Ovary (tissue), 9 donors: Measurements from ENCODE around the gene TMEM140. TPM values are rescaled to one million over a fixed set of nuclear protein-coding genes. Genes with fewer than 3 reads are reported as not detected.

Source experiments
- DNase-seq, 5 donors: peaks; one replicate each; pipeline ENCODE4 v3.0.0-alpha.2; 2019 to 2020
- H3K27ac ChIP-seq, 2 donors: fragments of 200-600 bp; one replicate each; pipeline versions ENCODE4 v1.5.1 to v1.8.0; 2019 to 2022
- H3K27me3 ChIP-seq: fragments of 200-600 bp; one replicate; pipeline ENCODE4 v1.8.0; 2022
- H3K36me3 ChIP-seq: fragments of 200-600 bp; sonication (generic); one replicate; pipeline ENCODE4 v1.5.1; 2019
- H3K4me1 ChIP-seq: one replicate; pipeline ENCODE4 v1.8.1; 2013; ENCODE audit warnings: mild to moderate bottlenecking, moderate library complexity; ENCODE audit not compliant: insufficient read depth
- H3K4me3 ChIP-seq: fragments of 200-600 bp; sonication (generic); one replicate; pipeline ENCODE4 v1.5.1; 2017
- H3K9me3 ChIP-seq, 2 donors: fragments of 200-600 bp in 1 of 2; sonication (generic) in 1 of 2; one replicate each; pipeline versions ENCODE4 v1.5.1 to v1.8.1; 2013 to 2019; ENCODE audit warnings: mild to moderate bottlenecking in 1 of 2, moderate library complexity in 1 of 2
- CTCF ChIP-seq, 3 donors: fragments of 450-650 bp in 2 of 3; fragments of 200-600 bp in 1 of 3; IDR thresholded peaks; one replicate each; pipeline versions ENCODE4 v1.5.1 to v1.8.0; 2016 to 2022; ENCODE audit warnings: antibody characterized with exemption in 3 of 3, mild to moderate bottlenecking in 1 of 3
- EP300 ChIP-seq: sonication (generic); formaldehyde crosslinking; IDR thresholded peaks from one replicate; pipeline ENCODE4 v1.6.1; 2017; ENCODE audit warnings: antibody characterized with exemption
- POLR2A ChIP-seq: fragments of 450-650 bp; IDR thresholded peaks from one replicate; pipeline ENCODE4 v1.6.1; 2017; ENCODE audit warnings: antibody characterized with exemption, mild to moderate bottlenecking, moderate library complexity
- WGBS, 3 donors: extraction: QIAGEN DNeasy Blood & Tissue Kit in 1 of 3; methylation state at CpG; one replicate each; pipeline versions ENCODE4 v1.1.5 to v1.1.7; 2013 to 2017; 5-methylcytosine and 5-hydroxymethylcytosine counted together
- intact Hi-C, 4 donors: fragments of 100-400 bp; cut with DNase I; formaldehyde crosslinking; loops; one replicate each; pipeline versions ENCODE4 v1.11.0 to v1.15.1; 2022 to 2023
- polyA plus RNA-seq, 2 donors: library from polyadenylated mRNA; stranded (reverse); fragments of 200-250 nt in 1 of 2; fragments of 350-450 nt in 1 of 2; fragmentation: Illumina TruSeq in 1 of 2; extraction: RNeasy Lipid Tissue Mini Kit (QIAGEN cat#74804) in 1 of 2; gene quantifications; one replicate each; pipeline ENCODE4 v1.2.3, GENCODE V29; 2013 to 2014
- total RNA-seq, 7 donors: library from RNA; depleted of rRNA in 2 of 7; stranded (reverse); fragments of >200 nt in 2 of 7; fragmentation: NEBNext Ultra II Directional in 3 of 7; extraction: Animal tissue kit (Norgen Biotek cat#: 25700) in 3 of 7; gene quantifications; one replicate each; pipeline versions ENCODE4 v1.1.0 to v1.2.4, GENCODE V29; 2016 to 2023
- donor health status: DM: no; HTN: no; CAD: no; lungs with moderate emphysema.
- donor health status: DM: no; HTN: no; CAD: no.
- donor health status: Bipolar disorder and iron deficiency.
- donor health status: DM: yes; HTN: yes; CAD: no.
- donor health status: DM: no; HTN: no; CAD: no.
- donor health status: DM: yes; HTN: yes; CAD: no.

Gene TMEM140
- total and polyA plus RNA-seq, 9 donors = 5.9 to 25.0 (median 8.5) TPM

- H3K27me3 ChIP-seq = no peaks in the 10 kb centered on the region
- no peak for DNase-seq
- WGBS, 3 donors = 87 to 92% (median 90%) methylated on average over 12 of the region's 12 CpGs
- H3K36me3 ChIP-seq = no peaks in the 10 kb centered on the region
- no peaks in the 10 kb centered on the region for H3K9me3 ChIP-seq
- no peak overlapping the region for H3K4me3 ChIP-seq
- no peak for TF ChIP-seq POLR2A
- TF ChIP-seq EP300 = no peak
- no peak for TF ChIP-seq CTCF (IDR thresholded peaks at IDR 0.05)
- no peak overlapping the region for H3K27ac ChIP-seq
- H3K4me1 ChIP-seq = no peaks in the 10 kb centered on the region
- intact Hi-C loops = no loop called here
Measured at GRCh38 chr7:135186841-135187253, 39.0 kb downstream of the TMEM140 start.

GRCh38 chr7:135188298-135188984 lies 40.6 kb downstream of the TMEM140 start:
- no peak for TF ChIP-seq EP300
- TF ChIP-seq POLR2A = no peak
- TF ChIP-seq CTCF (IDR thresholded peaks at IDR 0.05) = no peak
- peaks cover 4% of the 10 kb centered on the region for H3K4me1 ChIP-seq
- no peaks in the 10 kb centered on the region for H3K9me3 ChIP-seq
- intact Hi-C loops = no loop called here
- H3K4me3 ChIP-seq = no peak overlapping the region
- 95 to 97% (median 97%) methylated on average over 12 of the region's 12 CpGs for WGBS, 3 donors
- DNase-seq = peak in 1 of 5 donors; percentile 10
- H3K36me3 ChIP-seq = no peaks in the 10 kb centered on the region
- H3K27me3 ChIP-seq = no peaks in the 10 kb centered on the region
- no peak overlapping the region for H3K27ac ChIP-seq

- TF ChIP-seq POLR2A (no peak), EP300 (no peak), CTCF (IDR thresholded peaks at IDR 0.05) (no peak)
- Histone ChIP-seq H3K9me3 (no peaks in the 10 kb centered on the region), H3K27ac (no peak overlapping the region), H3K27me3 (no peaks in the 10 kb centered on the region), H3K4me1 (peaks cover 9% of the 10 kb centered on the region), H3K36me3 (no peaks in the 10 kb centered on the region), H3K4me3 (no peak overlapping the region)
- DNase-seq = peak in 1 of 5 donors; percentile 6
- WGBS, 3 donors = 90 to 95% (median 93%) methylated on average over 6 of the region's 6 CpGs
- intact Hi-C loops = no loop called here
Measured at GRCh38 chr7:135189221-135189662, 41.4 kb downstream of the TMEM140 start.

- Histone ChIP-seq H3K9me3 (no peaks in the 10 kb centered on the region), H3K36me3 (no peaks in the 10 kb centered on the region), H3K4me1 (peaks cover 14% of the 10 kb centered on the region), H3K27ac (no peak overlapping the region), H3K4me3 (no peak overlapping the region), H3K27me3 (no peaks in the 10 kb centered on the region)
- WGBS, 3 donors = 23 to 46% (median 39%) methylated on average over 4 of the region's 4 CpGs
- intact Hi-C loops = no loop called here
- TF ChIP-seq POLR2A (no peak), EP300 (no peak), CTCF (IDR thresholded peaks at IDR 0.05) (no peak)
- no peak for DNase-seq
Measured at GRCh38 chr7:135189961-135190360, 42.1 kb downstream of the TMEM140 start.
